ENCODE results near the gene ARHGEF17. TPM values are rescaled to one million over a fixed set of nuclear protein-coding genes. Genes with fewer than 3 reads are reported as not detected.

The ARHGEF17 gene
- total RNA-seq, 1 donor from 2014 or later = 77.0 TPM

DNA sequence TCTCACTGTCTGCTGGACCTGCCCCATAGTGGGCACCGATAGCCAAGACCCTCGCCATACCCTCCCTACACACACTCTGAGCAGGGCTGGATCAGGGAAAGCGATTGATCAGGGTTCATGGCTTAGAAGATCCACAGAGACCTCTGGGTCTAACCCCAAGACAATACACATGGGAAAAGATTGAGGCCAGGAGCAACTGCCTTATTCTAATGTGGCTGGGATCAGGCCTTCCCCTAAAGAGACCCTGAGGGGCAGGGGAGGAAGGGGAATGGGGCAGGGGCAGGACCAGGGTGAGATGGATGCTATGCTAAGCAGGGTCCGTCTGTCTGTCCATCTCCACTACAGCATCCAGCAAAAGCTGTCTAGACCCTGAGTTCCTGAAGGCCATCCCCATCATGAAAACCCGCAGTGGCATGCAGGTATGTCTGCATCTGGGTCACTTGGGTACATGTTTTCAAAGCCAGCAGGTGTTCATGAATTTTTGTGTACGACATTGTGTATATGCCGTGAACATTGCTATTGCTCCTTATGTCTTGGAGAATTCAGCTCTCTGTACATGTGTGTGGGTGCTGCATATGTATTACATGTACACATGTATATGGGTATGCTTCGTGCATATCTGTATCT, 52.8 kb downstream of the ARHGEF17 start:
- DNase-seq (ENCODE audit: low spot score, unreplicated experiment) = no peak
- Mint-ChIP-seq H3K36me3 (ENCODE audit: insufficient read depth) (peaks cover 23% of the 10 kb centered on the region), H3K27ac (no peak overlapping the region), H3K9me3 (ENCODE audit: low read depth) (no peaks in the 10 kb centered on the region), H3K4me3 (ENCODE audit: low read depth) (no peak overlapping the region), H3K27me3 (no peaks in the 10 kb centered on the region), H3K4me1 (ENCODE audit: low read depth) (no peaks in the 10 kb centered on the region)
- TF ChIP-seq, protein P1, sequence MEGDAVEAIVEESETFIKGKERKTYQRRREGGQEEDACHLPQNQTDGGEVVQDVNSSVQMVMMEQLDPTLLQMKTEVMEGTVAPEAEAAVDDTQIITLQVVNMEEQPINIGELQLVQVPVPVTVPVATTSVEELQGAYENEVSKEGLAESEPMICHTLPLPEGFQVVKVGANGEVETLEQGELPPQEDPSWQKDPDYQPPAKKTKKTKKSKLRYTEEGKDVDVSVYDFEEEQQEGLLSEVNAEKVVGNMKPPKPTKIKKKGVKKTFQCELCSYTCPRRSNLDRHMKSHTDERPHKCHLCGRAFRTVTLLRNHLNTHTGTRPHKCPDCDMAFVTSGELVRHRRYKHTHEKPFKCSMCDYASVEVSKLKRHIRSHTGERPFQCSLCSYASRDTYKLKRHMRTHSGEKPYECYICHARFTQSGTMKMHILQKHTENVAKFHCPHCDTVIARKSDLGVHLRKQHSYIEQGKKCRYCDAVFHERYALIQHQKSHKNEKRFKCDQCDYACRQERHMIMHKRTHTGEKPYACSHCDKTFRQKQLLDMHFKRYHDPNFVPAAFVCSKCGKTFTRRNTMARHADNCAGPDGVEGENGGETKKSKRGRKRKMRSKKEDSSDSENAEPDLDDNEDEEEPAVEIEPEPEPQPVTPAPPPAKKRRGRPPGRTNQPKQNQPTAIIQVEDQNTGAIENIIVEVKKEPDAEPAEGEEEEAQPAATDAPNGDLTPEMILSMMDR (IDR thresholded peaks at IDR 0.05; ENCODE audit: unreplicated experiment) = no peak

DNA sequence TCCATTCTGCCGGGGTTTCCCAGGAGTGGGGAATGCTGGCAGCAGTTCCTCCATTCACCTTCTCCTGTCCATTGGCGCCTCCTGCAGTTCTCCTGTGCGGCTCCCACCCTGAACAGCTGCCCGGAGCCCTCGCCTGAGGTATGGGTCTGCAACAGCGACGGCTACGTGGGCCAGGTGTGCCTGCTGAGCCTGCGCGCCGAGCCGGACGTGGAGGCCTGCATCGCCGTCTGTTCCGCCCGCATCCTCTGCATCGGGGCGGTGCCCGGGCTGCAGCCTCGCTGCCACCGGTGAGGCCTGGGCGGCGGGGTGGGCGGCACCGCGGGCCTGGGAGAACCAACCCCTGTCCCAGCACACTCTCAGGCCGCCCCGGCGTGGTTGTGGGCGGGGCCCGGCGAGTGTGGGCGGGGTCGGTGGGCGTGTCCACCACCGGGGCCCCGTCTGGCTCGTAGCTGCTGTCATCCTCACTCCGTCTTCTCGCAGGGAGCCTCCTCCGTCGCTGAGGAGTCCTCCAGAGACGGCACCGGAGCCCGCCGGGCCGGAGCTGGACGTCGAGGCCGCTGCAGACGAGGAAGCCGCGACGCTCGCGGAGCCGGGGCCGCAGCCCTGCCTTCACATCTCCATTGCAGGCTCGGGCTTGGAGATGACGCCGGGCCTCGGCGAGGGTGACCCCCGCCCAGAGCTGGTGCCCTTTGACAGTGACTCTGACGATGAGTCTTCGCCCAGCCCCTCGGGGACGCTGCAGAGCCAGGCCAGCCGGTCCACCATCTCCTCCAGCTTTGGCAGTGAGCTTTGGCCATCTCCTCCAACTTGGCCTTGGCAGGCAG, 54.1 kb downstream of the ARHGEF17 start:
- Mint-ChIP-seq H3K4me1 (ENCODE audit: low read depth) (no peaks in the 10 kb centered on the region), H3K27ac (no peak overlapping the region), H3K36me3 (ENCODE audit: insufficient read depth) (peaks cover 24% of the 10 kb centered on the region), H3K9me3 (ENCODE audit: low read depth) (no peaks in the 10 kb centered on the region), H3K4me3 (ENCODE audit: low read depth) (no peak overlapping the region), H3K27me3 (no peaks in the 10 kb centered on the region)
- DNase-seq (ENCODE audit: low spot score, unreplicated experiment) = no peak
- TF ChIP-seq, protein P1 (IDR thresholded peaks at IDR 0.05; ENCODE audit: unreplicated experiment) = peak; percentile 17

- no peak for DNase-seq (ENCODE audit: low spot score, unreplicated experiment)
- peaks cover 21% of the 10 kb centered on the region for H3K36me3 Mint-ChIP-seq (ENCODE audit: insufficient read depth)
- H3K27ac Mint-ChIP-seq = no peak overlapping the region
- TF ChIP-seq, protein P1 (IDR thresholded peaks at IDR 0.05; ENCODE audit: unreplicated experiment) = no peak
- no peaks in the 10 kb centered on the region for H3K9me3 Mint-ChIP-seq (ENCODE audit: low read depth)
- H3K4me1 Mint-ChIP-seq (ENCODE audit: low read depth) = no peaks in the 10 kb centered on the region
- no peaks in the 10 kb centered on the region for H3K27me3 Mint-ChIP-seq
- no peak overlapping the region for H3K4me3 Mint-ChIP-seq (ENCODE audit: low read depth)
Measured at GRCh38 chr11:73363147-73363546, 55.1 kb downstream of the ARHGEF17 start.

- H3K4me1 Mint-ChIP-seq (ENCODE audit: low read depth) = no peaks in the 10 kb centered on the region
- no peaks in the 10 kb centered on the region for H3K27me3 Mint-ChIP-seq
- TF ChIP-seq, protein P1 (IDR thresholded peaks at IDR 0.05; ENCODE audit: unreplicated experiment) = no peak
- H3K36me3 Mint-ChIP-seq (ENCODE audit: insufficient read depth) = peaks cover 15% of the 10 kb centered on the region
- H3K4me3 Mint-ChIP-seq (ENCODE audit: low read depth) = no peak overlapping the region
- no peaks in the 10 kb centered on the region for H3K9me3 Mint-ChIP-seq (ENCODE audit: low read depth)
- DNase-seq (ENCODE audit: low spot score, unreplicated experiment) = no peak
- H3K27ac Mint-ChIP-seq = no peak overlapping the region
Measured at GRCh38 chr11:73365352-73366264, 57.5 kb downstream of the ARHGEF17 start.

GRCh38 chr11:73366265-73366610, 58.2 kb downstream of the ARHGEF17 start:
- peaks cover 12% of the 10 kb centered on the region for H3K36me3 Mint-ChIP-seq (ENCODE audit: insufficient read depth)
- no peak overlapping the region for H3K27ac Mint-ChIP-seq
- H3K9me3 Mint-ChIP-seq (ENCODE audit: low read depth) = no peaks in the 10 kb centered on the region
- H3K4me3 Mint-ChIP-seq (ENCODE audit: low read depth) = no peak overlapping the region
- no peak for DNase-seq (ENCODE audit: low spot score, unreplicated experiment)
- H3K4me1 Mint-ChIP-seq (ENCODE audit: low read depth) = no peaks in the 10 kb centered on the region
- no peaks in the 10 kb centered on the region for H3K27me3 Mint-ChIP-seq
- TF ChIP-seq, protein P1 (IDR thresholded peaks at IDR 0.05; ENCODE audit: unreplicated experiment) = no peak

Measured in progenitor cell of endocrine pancreas (in vitro differentiated cells).